Tibial artery (tissue), 4 donors: ENCODE data around the gene MARCHF2.

ENCODE experiments used
- DNase-seq, 2 donors: peaks; one replicate each; pipeline ENCODE4 v3.0.0-alpha.2; 2019
- H3K27ac ChIP-seq, 2 donors: fragments of 200-600 bp; sonication (generic) in 1 of 2; 1 replicate in 1 of 2; 2 replicates in 1 of 2; pipeline ENCODE4 v1.5.1; 2018 to 2019; ENCODE audit warnings: mild to moderate bottlenecking in 1 of 2
- H3K27me3 ChIP-seq, 2 donors: fragments of 200-600 bp; sonication (generic) in 1 of 2; one replicate each; pipeline versions ENCODE4 v1.5.1 to v1.6.0; 2016 to 2019
- H3K36me3 ChIP-seq, 3 donors: fragments of 200-600 bp; sonication (generic) in 2 of 3; one replicate each; pipeline ENCODE4 v1.5.1; 2016 to 2019; ENCODE audit warnings: mild to moderate bottlenecking in 2 of 3
- H3K4me1 ChIP-seq, 4 donors: fragments of 200-600 bp; sonication (generic) in 2 of 4; 1 replicate in 3 of 4; 2 replicates in 1 of 4; pipeline ENCODE4 v1.5.1; 2016 to 2019
- H3K4me3 ChIP-seq, 2 donors: fragments of 200-600 bp; sonication (generic) in 1 of 2; 1 replicate in 1 of 2; 2 replicates in 1 of 2; pipeline ENCODE4 v1.5.1; 2018 to 2019; ENCODE audit warnings: mild to moderate bottlenecking in 2 of 2
- H3K9me3 ChIP-seq, 3 donors: fragments of 200-600 bp; sonication (generic) in 1 of 3; one replicate each; pipeline ENCODE4 v1.5.1; 2016 to 2019
- intact Hi-C: fragments of 100-400 bp; cut with DNase I; formaldehyde crosslinking; loops from one replicate; pipeline ENCODE4 v1.15.0; 2023; ENCODE audit warnings: low total_unique reads
- TF ChIP-seq, protein P1 (sequence below), 2 experiments: fragments of 200-600 bp in 1 of 2; fragments of 450-650 bp in 1 of 2; IDR thresholded peaks; one replicate each; pipeline ENCODE4 v1.5.1; 2017 to 2019; ENCODE audit warnings: antibody characterized with exemption in 2 of 2, mild to moderate bottlenecking in 1 of 2, moderate library complexity in 1 of 2

MARCHF2 gene

DNA sequence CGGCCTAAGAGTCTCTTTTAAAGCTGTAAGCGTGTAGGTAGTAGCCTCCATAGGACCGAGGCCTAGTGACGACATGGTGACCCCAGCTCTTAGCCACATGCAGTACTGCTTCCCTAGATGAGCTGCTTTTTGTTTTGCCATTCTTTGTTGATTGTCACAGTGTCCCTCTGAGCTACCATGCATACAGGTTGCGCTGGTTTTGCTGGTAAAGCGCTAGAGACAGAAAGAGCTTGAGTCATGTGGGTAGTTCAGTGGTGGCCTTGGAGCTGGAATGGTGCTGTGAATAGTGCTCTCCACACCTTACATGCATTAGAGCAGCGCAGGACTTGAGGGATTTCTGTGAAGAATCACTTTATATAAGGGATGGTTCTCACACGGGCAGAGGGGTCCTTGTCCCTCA lies 36.7 kb downstream of the MARCHF2 start:
- intact Hi-C loops: no loop called here
- Histone ChIP-seq H3K9me3 (no peaks in the 10 kb centered on the region), H3K27ac (no peak overlapping the region), H3K36me3 (peaks cover 0 to 11% (median 0%) of the 10 kb centered on the region in 3 donors), H3K4me1 (peaks cover 0 to 86% (median 71%) of the 10 kb centered on the region in 4 donors), H3K27me3 (no peaks in the 10 kb centered on the region), H3K4me3 (no peak overlapping the region)
- no peak for DNase-seq
- TF ChIP-seq, protein P1, sequence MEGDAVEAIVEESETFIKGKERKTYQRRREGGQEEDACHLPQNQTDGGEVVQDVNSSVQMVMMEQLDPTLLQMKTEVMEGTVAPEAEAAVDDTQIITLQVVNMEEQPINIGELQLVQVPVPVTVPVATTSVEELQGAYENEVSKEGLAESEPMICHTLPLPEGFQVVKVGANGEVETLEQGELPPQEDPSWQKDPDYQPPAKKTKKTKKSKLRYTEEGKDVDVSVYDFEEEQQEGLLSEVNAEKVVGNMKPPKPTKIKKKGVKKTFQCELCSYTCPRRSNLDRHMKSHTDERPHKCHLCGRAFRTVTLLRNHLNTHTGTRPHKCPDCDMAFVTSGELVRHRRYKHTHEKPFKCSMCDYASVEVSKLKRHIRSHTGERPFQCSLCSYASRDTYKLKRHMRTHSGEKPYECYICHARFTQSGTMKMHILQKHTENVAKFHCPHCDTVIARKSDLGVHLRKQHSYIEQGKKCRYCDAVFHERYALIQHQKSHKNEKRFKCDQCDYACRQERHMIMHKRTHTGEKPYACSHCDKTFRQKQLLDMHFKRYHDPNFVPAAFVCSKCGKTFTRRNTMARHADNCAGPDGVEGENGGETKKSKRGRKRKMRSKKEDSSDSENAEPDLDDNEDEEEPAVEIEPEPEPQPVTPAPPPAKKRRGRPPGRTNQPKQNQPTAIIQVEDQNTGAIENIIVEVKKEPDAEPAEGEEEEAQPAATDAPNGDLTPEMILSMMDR (IDR thresholded peaks at IDR 0.05): no peak

DNA sequence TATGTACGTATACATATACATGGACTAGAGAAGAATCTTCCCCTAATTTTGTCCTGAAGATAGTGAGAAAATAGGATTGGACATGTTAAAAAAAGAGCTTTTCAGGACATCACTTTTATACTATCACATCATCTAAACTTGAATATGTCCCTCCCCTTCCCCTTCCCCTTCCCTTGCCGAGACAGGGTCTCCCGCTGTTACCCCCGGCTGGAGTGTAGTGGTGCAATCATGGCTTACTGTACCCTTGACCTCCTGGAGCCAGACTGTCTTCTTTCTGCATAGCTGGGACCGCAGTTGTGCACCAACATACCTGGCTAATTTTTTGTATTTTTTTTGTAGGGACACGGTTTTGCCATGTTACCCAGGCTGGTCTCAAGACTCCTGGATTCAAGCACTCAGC lies 38.3 kb downstream of the MARCHF2 start:
- Histone ChIP-seq H3K27me3 (no peaks in the 10 kb centered on the region), H3K4me1 (peaks cover 0 to 97% (median 70%) of the 10 kb centered on the region in 4 donors), H3K27ac (no peak overlapping the region), H3K9me3 (no peaks in the 10 kb centered on the region), H3K4me3 (no peak overlapping the region), H3K36me3 (peaks cover 0 to 21% (median 15%) of the 10 kb centered on the region in 3 donors)
- TF ChIP-seq, protein P1 (IDR thresholded peaks at IDR 0.05): no peak
- DNase-seq: no peak
- intact Hi-C loops: no loop called here

DNA sequence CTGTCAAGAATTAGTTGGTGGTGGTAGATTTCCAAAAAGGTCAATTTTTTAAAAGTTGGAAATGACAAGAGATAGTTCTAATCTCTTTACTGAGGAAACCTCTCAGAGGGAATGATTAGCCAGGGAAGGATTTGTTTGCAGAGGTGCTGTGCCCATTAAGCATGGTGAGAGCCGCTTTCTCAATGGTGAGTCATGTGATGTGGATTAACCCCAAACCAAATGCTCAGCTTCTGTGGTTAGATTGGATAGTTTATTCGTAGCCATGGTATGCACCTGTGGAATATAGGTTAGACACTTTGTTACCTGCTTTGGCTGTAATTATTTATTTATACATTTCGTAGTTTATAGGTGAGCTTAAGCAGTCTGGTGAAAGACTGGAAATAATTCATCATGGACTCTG lies 38.8 kb downstream of the MARCHF2 start:
- TF ChIP-seq, protein P1 (IDR thresholded peaks at IDR 0.05): no peak
- peaks cover 0 to 26% (median 19%) of the 10 kb centered on the region in 3 donors for H3K36me3 ChIP-seq
- H3K27me3 ChIP-seq: no peaks in the 10 kb centered on the region
- intact Hi-C loops: no loop called here
- peak overlapping the region in 1 of 2 donors; percentile 10 for H3K27ac ChIP-seq
- peaks cover 0 to 97% (median 69%) of the 10 kb centered on the region in 4 donors for H3K4me1 ChIP-seq
- no peaks in the 10 kb centered on the region for H3K9me3 ChIP-seq
- H3K4me3 ChIP-seq: no peak overlapping the region
- DNase-seq: no peak

DNA sequence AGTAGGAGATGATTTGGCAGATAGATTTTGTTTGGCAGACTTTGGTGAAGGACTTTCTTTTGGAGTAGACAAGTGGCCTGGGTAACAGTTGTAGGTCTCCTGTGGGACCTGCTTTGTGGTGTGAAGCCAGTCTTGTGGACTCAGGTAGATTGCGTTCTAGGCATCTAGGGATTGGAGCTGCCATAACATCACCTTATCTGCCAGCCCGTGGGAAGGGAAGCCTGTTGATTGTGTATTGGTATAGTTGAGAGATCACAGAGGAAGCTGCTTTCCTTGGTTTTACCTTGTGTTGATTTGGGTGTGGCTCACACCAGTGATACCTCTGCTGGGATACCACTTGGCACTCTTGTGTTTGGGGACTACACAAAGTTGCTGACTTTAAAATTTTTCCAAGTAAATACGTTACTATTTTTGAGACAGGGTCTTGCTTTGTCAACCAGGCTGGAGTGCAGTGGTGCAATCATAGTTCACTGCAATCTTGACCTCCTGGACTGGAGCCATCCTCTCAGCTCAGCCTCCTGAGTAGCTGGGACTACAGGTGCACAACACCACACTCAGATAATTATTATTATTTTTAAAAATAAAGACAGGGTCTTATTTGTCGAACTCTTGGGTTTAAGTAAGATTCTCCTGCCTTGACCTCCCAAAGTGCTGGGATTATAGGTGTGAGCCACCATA lies 39.5 kb downstream of the MARCHF2 start:
- peaks cover 0 to 25% (median 19%) of the 10 kb centered on the region in 3 donors for H3K36me3 ChIP-seq
- peaks cover 0 to 97% (median 65%) of the 10 kb centered on the region in 4 donors for H3K4me1 ChIP-seq
- no peaks in the 10 kb centered on the region for H3K9me3 ChIP-seq
- TF ChIP-seq, protein P1 (IDR thresholded peaks at IDR 0.05): no peak
- intact Hi-C loops: no loop called here
- no peak for DNase-seq
- H3K27me3 ChIP-seq: no peaks in the 10 kb centered on the region
- H3K27ac ChIP-seq: peak overlapping the region; percentile 10 to 45
- no peak overlapping the region for H3K4me3 ChIP-seq

DNA sequence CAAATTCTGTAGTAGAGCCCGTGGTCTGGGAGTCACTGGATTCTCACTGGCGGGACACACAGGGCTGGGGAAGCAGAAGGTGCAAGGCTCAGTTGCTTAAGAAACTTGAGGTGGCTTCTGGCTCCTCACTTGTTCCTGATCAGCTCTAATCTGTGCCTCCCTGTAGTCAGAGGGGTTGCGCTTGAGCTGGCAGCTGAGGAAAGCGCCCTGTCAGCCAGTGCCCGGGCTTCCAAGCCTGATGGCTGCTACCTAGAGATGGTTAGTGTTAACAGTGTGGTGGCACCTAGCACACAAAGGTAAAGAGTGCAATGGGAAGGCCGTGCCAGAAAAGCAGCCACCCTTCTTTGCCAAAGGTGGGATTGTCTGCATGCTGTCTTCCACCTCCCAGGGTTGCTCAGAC lies 40.5 kb downstream of the MARCHF2 start:
- no peak for DNase-seq
- Histone ChIP-seq H3K4me1 (peaks cover 0 to 97% (median 67%) of the 10 kb centered on the region in 4 donors), H3K4me3 (no peak overlapping the region), H3K27ac (no peak overlapping the region), H3K9me3 (no peaks in the 10 kb centered on the region), H3K27me3 (no peaks in the 10 kb centered on the region), H3K36me3 (peaks cover 0 to 21% (median 19%) of the 10 kb centered on the region in 3 donors)
- TF ChIP-seq, protein P1 (IDR thresholded peaks at IDR 0.05): no peak
- intact Hi-C loops: no loop called here
